ENCODE results near the gene ATP2A2. TPM values are rescaled to one million over a fixed set of nuclear protein-coding genes. Genes with fewer than 3 reads are reported as not detected.

The ATP2A2 gene
- total and polyA plus RNA-seq, 2 of the 8 experiments (the other 6 are each of a cell fraction or from before 2014, with no cell fraction given) = 86.1 to 271 TPM

DNA sequence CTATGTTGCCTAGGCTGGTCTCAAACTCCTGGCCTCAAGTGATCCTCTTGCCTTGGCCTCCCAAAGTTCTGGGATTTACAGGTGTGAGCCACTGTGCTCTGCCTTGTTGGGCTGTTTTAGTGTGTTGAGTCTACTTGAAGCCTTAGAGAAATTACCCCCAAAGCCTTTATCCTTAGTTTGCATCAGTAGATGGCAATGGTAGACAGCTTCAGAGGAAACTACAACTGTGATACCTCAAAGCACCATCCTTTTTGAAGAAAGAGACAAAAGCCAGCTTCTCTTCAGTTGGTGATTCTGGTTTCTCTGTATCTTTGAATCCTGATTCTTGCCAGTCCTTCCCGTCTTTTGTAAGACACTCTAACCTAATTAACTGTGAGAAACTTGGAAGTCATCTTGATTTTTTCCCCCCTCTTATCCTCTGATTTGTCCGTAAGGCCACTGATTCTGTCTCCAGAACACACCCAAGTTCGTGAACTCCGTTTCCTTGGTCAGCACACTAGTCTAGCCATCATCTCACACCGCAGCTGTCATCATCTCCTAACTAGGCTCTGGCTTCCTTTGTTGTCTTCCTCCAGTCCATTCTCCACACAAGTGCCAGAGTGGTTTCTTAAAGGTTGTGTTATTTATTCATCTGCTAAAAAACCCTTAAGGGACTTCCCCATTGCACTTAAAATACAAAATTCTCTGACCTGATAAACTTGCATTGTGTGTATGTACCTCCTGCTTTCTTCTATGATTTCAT lies 20.2 kb downstream of the ATP2A2 start:
- Histone ChIP-seq H4K5ac (ENCODE audit: insufficient read length, low read depth, low read length) (no peak overlapping the region), H3K4ac (replicated peaks; ENCODE audit: insufficient read length, low read depth, low read length) (no peak overlapping the region), H2BK12ac (ENCODE audit: low read depth, low read length) (no peak overlapping the region), H3K18ac (ENCODE audit: extremely low read depth, low read length) (no peak overlapping the region), H2AFZ (ENCODE audit: low read length) (no peak overlapping the region), H3K14ac (ENCODE audit: insufficient read length) (no peak overlapping the region), H3K56ac (replicated peaks; ENCODE audit: insufficient read length, low read depth, low read length) (no peak overlapping the region), H2BK20ac (ENCODE audit: low read length) (no peak overlapping the region), H3K79me1 (ENCODE audit: low read depth, low read length) (peaks cover 3% of the 10 kb centered on the region), H3K9me3 (ENCODE audit: insufficient read depth in 2 of 2, low read depth in 1 of 2, low read length in 1 of 2) (no peaks in the 10 kb centered on the region), H4K20me1 (replicated peaks in 1 of 2; ENCODE audit: control insufficient read depth in 1 of 2, insufficient read depth in 2 of 2, low read length in 2 of 2) (peaks cover 7 to 12% of the 10 kb centered on the region in 2 experiments), H3K27ac (ENCODE audit: low read depth, low read length) (no peak overlapping the region), H2BK5ac (ENCODE audit: low read depth, low read length) (no peak overlapping the region), H3K4me1 (replicated peaks in 1 of 4; ENCODE audit: control insufficient read depth in 3 of 4, insufficient read depth in 4 of 4, low read length in 3 of 4) (no peaks in the 10 kb centered on the region), H2BK120ac (replicated peaks; ENCODE audit: low read depth, low read length) (no peak overlapping the region), H2AK5ac (ENCODE audit: low read depth, low read length) (no peak overlapping the region), H3K9ac (replicated peaks in 1 of 4; ENCODE audit: extremely low read depth in 1 of 4, low read depth in 3 of 4, low read length in 3 of 4) (no peak overlapping the region), H3K4me3 (ENCODE audit: extremely low read depth in 1 of 4, insufficient read depth in 2 of 4, low read depth in 3 of 4, low read length in 4 of 4) (no peak overlapping the region), H3K27me3 (replicated peaks in 1 of 4; ENCODE audit: control insufficient read depth in 3 of 4, extremely low read depth in 1 of 4, insufficient read depth in 3 of 4, low read length in 3 of 4) (no peaks in the 10 kb centered on the region), H3K23ac (ENCODE audit: insufficient read length) (no peak overlapping the region), H3K4me2 (ENCODE audit: insufficient read depth in 1 of 2, low read depth in 2 of 2, low read length in 2 of 2) (no peak overlapping the region), H4K8ac (ENCODE audit: extremely low read depth, insufficient read depth, low read length) (no peak overlapping the region), H3K23me2 (ENCODE audit: low read depth, low read length) (no peaks in the 10 kb centered on the region), H2BK15ac (ENCODE audit: low read length) (no peak overlapping the region), H3K79me2 (ENCODE audit: control insufficient read depth in 1 of 2, insufficient read depth in 2 of 2, low read length in 2 of 2) (peaks cover 3 to 92% of the 10 kb centered on the region in 2 experiments; a peak in 3 of 4 replicates), H3K36me3 (ENCODE audit: control insufficient read depth in 2 of 4, insufficient read depth in 4 of 4, low read length in 3 of 4) (peaks cover 13 to 66% (median 42%) of the 10 kb centered on the region in 4 experiments), H4K91ac (replicated peaks; ENCODE audit: insufficient read length, low read length) (no peak overlapping the region)
- CTCF ChIA-PET (ENCODE audit: partially characterized antibody) = no interaction called here
- DNase-seq (ENCODE audit: low read depth in 1 of 2, low spot score in 2 of 2) = no peak
- FAIRE-seq = no peak
- WGBS, 2 experiments (ENCODE audit: extremely low coverage in 1 of 2, insufficient coverage in 1 of 2, insufficient read length in 1 of 2, insufficient replicate concordance in 2 of 2, low coverage in 1 of 2, low lambda C conversion rate in 2 of 2, missing lambda C conversion rate in 1 of 2) = 97% methylated on average over 5 of the region's 5 CpGs; no CpG with 5 or more reads in 1 of the 2 experiments
- POLR2A ChIA-PET (ENCODE audit: partially characterized antibody) = interaction anchor here (1.0 to 2.0 kb wide), 5 partner anchors 8 to 70 kb away, joined by 3 to 10 read pairs (median 3); no protein-coding TSS in a partner anchor
- TF ChIP-seq, protein P1, sequence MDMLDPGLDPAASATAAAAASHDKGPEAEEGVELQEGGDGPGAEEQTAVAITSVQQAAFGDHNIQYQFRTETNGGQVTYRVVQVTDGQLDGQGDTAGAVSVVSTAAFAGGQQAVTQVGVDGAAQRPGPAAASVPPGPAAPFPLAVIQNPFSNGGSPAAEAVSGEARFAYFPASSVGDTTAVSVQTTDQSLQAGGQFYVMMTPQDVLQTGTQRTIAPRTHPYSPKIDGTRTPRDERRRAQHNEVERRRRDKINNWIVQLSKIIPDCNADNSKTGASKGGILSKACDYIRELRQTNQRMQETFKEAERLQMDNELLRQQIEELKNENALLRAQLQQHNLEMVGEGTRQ (IDR thresholded peaks at IDR 0.05; ENCODE audit: low read length) = no peak
- no peak for TF ChIP-seq RBBP5 (IDR thresholded peaks at IDR 0.05; ENCODE audit: borderline replicate concordance, low read depth, low read length)
- no peak for TF ChIP-seq SP2 (IDR thresholded peaks at IDR 0.05; ENCODE audit: low read length)
- no peak for TF ChIP-seq CBX5 (IDR thresholded peaks at IDR 0.05; ENCODE audit: low read depth, low read length)
- no peak for TF ChIP-seq SIX5 (IDR thresholded peaks at IDR 0.05; ENCODE audit: low read depth, low read length)
- no peak for TF ChIP-seq MAFK (IDR thresholded peaks at IDR 0.05; ENCODE audit: low read depth, low read length)
- no peak for TF ChIP-seq SIRT6 (IDR thresholded peaks at IDR 0.05; ENCODE audit: low read length)
- TF ChIP-seq POLR2AphosphoS5 (IDR thresholded peaks at IDR 0.05; ENCODE audit: low read depth, low read length) = no peak
- no peak for TF ChIP-seq NRF1 (IDR thresholded peaks at IDR 0.05; ENCODE audit: low read depth, low read length)
- no peak for TF ChIP-seq RAD21 (IDR thresholded peaks at IDR 0.05 in 1 of 2, conservative IDR thresholded peaks at IDR 0.05 in 1 of 2; ENCODE audit: low read depth in 2 of 2, low read length in 2 of 2)
- TF ChIP-seq YY1 (IDR thresholded peaks at IDR 0.05; ENCODE audit: low read depth, low read length) = no peak
- TF ChIP-seq RFX5 (IDR thresholded peaks at IDR 0.05; ENCODE audit: borderline replicate concordance, low read depth, low read length) = no peak
- no peak for TF ChIP-seq POU5F1 (IDR thresholded peaks at IDR 0.05; ENCODE audit: low read depth, low read length)
